ENCODE measurements around the gene LKAAEAR1.
A peak's percentile ranks its signal among the peaks of the same experiment; 100 is the strongest.

Gene LKAAEAR1

GRCh38 chr20:64111841-64112641 is 27.8 kb upstream of the LKAAEAR1 start:
- no peak for DNase-seq (ENCODE audit: low spot score)
- no peak for TF ChIP-seq CTCF (IDR thresholded peaks at IDR 0.05; ENCODE audit: borderline replicate concordance, control extremely low read depth, extremely low read depth, insufficient read depth, missing control alignments)
- in situ Hi-C loops (cut with MboI; ENCODE audit: low sequenced_read_pairs, unreplicated experiment): no loop called here

GRCh38 chr20:64110411-64111068 is 26.3 kb upstream of the LKAAEAR1 start:
- TF ChIP-seq CTCF (IDR thresholded peaks at IDR 0.05; ENCODE audit: borderline replicate concordance, control extremely low read depth, extremely low read depth, insufficient read depth, missing control alignments): no peak
- no peak for DNase-seq (ENCODE audit: low spot score)
- in situ Hi-C loops (cut with MboI; ENCODE audit: low sequenced_read_pairs, unreplicated experiment): no loop called here

- no peak for TF ChIP-seq CTCF (IDR thresholded peaks at IDR 0.05; ENCODE audit: borderline replicate concordance, control extremely low read depth, extremely low read depth, insufficient read depth, missing control alignments)
- in situ Hi-C loops (cut with MboI; ENCODE audit: low sequenced_read_pairs, unreplicated experiment): no loop called here
- DNase-seq (ENCODE audit: low spot score): no peak
Observed at GRCh38 chr20:64109831-64110391, 25.7 kb upstream of the LKAAEAR1 start.

- in situ Hi-C loops (cut with MboI; ENCODE audit: low sequenced_read_pairs, unreplicated experiment): no loop called here
- TF ChIP-seq CTCF (IDR thresholded peaks at IDR 0.05; ENCODE audit: borderline replicate concordance, control extremely low read depth, extremely low read depth, insufficient read depth, missing control alignments): no peak
- DNase-seq (ENCODE audit: low spot score): no peak
Observed at GRCh38 chr20:64108731-64109681, 24.8 kb upstream of the LKAAEAR1 start.

- DNase-seq (ENCODE audit: low spot score): peak; percentile 72
- TF ChIP-seq CTCF (IDR thresholded peaks at IDR 0.05; ENCODE audit: borderline replicate concordance, control extremely low read depth, extremely low read depth, insufficient read depth, missing control alignments): no peak
- in situ Hi-C loops (cut with MboI; ENCODE audit: low sequenced_read_pairs, unreplicated experiment): no loop called here
Observed at GRCh38 chr20:64107736-64108457, 23.7 kb upstream of the LKAAEAR1 start.

Measured in GM13976 (cell line).